CD4-positive, alpha-beta T cell (primary cell): ENCODE measurements around the gene SNTB2. TPM values are rescaled to one million over a fixed set of nuclear protein-coding genes. Genes with fewer than 3 reads are reported as not detected.

Experiments used
- ATAC-seq: fragments of 200-7000 bp; cut with Tn5 transposase; one replicate; pipeline ENCODE4 v1.10.0; 2022; ENCODE audit warnings: mild to moderate bottlenecking; ENCODE audit not compliant: poor library complexity
- CTCF ChIA-PET: fragments of 350-600 bp; sonication (Branson Sonifier 250); formaldehyde crosslinking; loops from one replicate; lab custom pipeline; 2021; ENCODE audit warnings: antibody characterized with exemption, inconsistent platforms; lab: Charles Lee
- POLR2A ChIA-PET: fragments of 350-600 bp; sonication (Branson Sonifier 250); formaldehyde crosslinking; loops from one replicate; lab custom pipeline; 2021; ENCODE audit warnings: antibody characterized with exemption, inconsistent platforms; lab: Charles Lee
- DNase-seq, 14 experiments: peaks; one replicate each; pipeline ENCODE4 v3.0.0-alpha.2; 2013 to 2020; ENCODE audit warnings: mixed read lengths in 2 of 14
- H3K27ac ChIP-seq, 2 donors: one replicate each; pipeline versions ENCODE4 v1.5.1 to v1.7.0; 2013; ENCODE audit warnings: low read length in 2 of 2, low read depth in 1 of 2, mild to moderate bottlenecking in 1 of 2
- H3K27me3 ChIP-seq, 2 experiments: 1 replicate in 1 of 2; 2 replicates in 1 of 2; pipeline versions ENCODE4 v1.6.1 to v1.7.0; 2013; ENCODE audit warnings: low read length in 2 of 2, control low read depth in 1 of 2, mild to moderate bottlenecking in 1 of 2, moderate library complexity in 1 of 2; ENCODE audit not compliant: insufficient read depth in 2 of 2, control insufficient read depth in 1 of 2
- H3K36me3 ChIP-seq: one replicate; pipeline ENCODE4 v1.6.1; 2013; ENCODE audit warnings: low read length, control low read depth; ENCODE audit not compliant: insufficient read depth
- H3K4me1 ChIP-seq: one replicate; pipeline ENCODE4 v1.6.1; 2013; ENCODE audit warnings: low read length, control low read depth; ENCODE audit not compliant: insufficient read depth
- H3K4me3 ChIP-seq: one replicate; pipeline ENCODE4 v1.5.1; 2013; ENCODE audit warnings: mild to moderate bottlenecking, low read length, moderate library complexity
- H3K9me3 ChIP-seq, 2 experiments: 1 replicate in 1 of 2; 2 replicates in 1 of 2; pipeline versions ENCODE4 v1.6.1 to v1.7.0; 2013; ENCODE audit warnings: low read length in 2 of 2, mild to moderate bottlenecking in 2 of 2, control low read depth in 1 of 2, moderate library complexity in 1 of 2; ENCODE audit not compliant: control insufficient read depth in 1 of 2, insufficient read depth in 1 of 2
- H3K27ac Mint-ChIP-seq: one replicate; pipeline ENCODE4 v1.8.0; 2020; ENCODE audit warnings: mixed read lengths
- H3K27me3 Mint-ChIP-seq: one replicate; pipeline ENCODE4 v1.8.0; 2021; ENCODE audit warnings: mixed read lengths
- H3K36me3 Mint-ChIP-seq: one replicate; pipeline ENCODE4 v1.8.0; 2021; ENCODE audit warnings: low read depth, mixed read lengths
- H3K4me1 Mint-ChIP-seq: one replicate; pipeline ENCODE4 v1.8.0; 2021; ENCODE audit warnings: low read depth, mixed read lengths
- H3K4me3 Mint-ChIP-seq: one replicate; pipeline ENCODE4 v1.8.0; 2020; ENCODE audit warnings: mild to moderate bottlenecking, mixed read lengths
- H3K9me3 Mint-ChIP-seq: one replicate; pipeline ENCODE4 v1.8.0; 2020; ENCODE audit warnings: mixed read lengths
- intact Hi-C, 2 experiments: fragments of 100-400 bp; cut with DNase I in 1 of 2; cut with micrococcal nuclease in 1 of 2; formaldehyde crosslinking; loops; one replicate each; pipeline versions ENCODE4 v1.15.1 to v1.9.0; 2023 to 2025; cut with DNase I, micrococcal nuclease
- total RNA-seq, 174 experiments: library from RNA in 2 of 174; stranded (reverse) in 2 of 174; gene quantifications; one replicate each; pipeline ENCODE4 v1.2.3 and lab custom pipeline; 2021 to 2026
- TF ChIP-seq, protein P1 (sequence below): fragments of 200-600 bp; IDR thresholded peaks from one replicate; pipeline ENCODE4 v1.8.0; 2022; ENCODE audit warnings: antibody characterized with exemption, mild to moderate bottlenecking

Gene SNTB2
- total RNA-seq, 2 experiments from 2014 or later = 10.1 to 11.4 TPM

- ChIA-PET CTCF (interaction anchor here (0.7 kb wide), 1 partner anchor 1508 kb away, joined by 4 read pairs; no protein-coding TSS in a partner anchor), POLR2A (no interaction called here)
- ATAC-seq = no peak
- H3K27me3 Mint-ChIP-seq = no peaks in the 10 kb centered on the region
- H3K27ac Mint-ChIP-seq = no peak overlapping the region
- intact Hi-C loops = loop anchor here in 1 of 2 experiments (5.0 kb wide), 2 partner anchors 467 to 862 kb away; partner anchors contain the start of genes SMPD3 and TANGO6
- peak in 1 of 14 experiments; percentile 22 for DNase-seq
- H3K9me3 Mint-ChIP-seq = no peaks in the 10 kb centered on the region
- H3K36me3 ChIP-seq = peaks cover 8% of the 10 kb centered on the region
- H3K9me3 ChIP-seq = no peaks in the 10 kb centered on the region
- no peak overlapping the region for H3K27ac ChIP-seq
- H3K4me3 ChIP-seq = no peak overlapping the region
- peak overlapping the region; percentile 59 for H3K4me3 Mint-ChIP-seq
- H3K27me3 ChIP-seq = no peaks in the 10 kb centered on the region
- TF ChIP-seq, protein P1, sequence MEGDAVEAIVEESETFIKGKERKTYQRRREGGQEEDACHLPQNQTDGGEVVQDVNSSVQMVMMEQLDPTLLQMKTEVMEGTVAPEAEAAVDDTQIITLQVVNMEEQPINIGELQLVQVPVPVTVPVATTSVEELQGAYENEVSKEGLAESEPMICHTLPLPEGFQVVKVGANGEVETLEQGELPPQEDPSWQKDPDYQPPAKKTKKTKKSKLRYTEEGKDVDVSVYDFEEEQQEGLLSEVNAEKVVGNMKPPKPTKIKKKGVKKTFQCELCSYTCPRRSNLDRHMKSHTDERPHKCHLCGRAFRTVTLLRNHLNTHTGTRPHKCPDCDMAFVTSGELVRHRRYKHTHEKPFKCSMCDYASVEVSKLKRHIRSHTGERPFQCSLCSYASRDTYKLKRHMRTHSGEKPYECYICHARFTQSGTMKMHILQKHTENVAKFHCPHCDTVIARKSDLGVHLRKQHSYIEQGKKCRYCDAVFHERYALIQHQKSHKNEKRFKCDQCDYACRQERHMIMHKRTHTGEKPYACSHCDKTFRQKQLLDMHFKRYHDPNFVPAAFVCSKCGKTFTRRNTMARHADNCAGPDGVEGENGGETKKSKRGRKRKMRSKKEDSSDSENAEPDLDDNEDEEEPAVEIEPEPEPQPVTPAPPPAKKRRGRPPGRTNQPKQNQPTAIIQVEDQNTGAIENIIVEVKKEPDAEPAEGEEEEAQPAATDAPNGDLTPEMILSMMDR = no peak
- peaks cover 33% of the 10 kb centered on the region for H3K4me1 ChIP-seq
- H3K36me3 Mint-ChIP-seq = peaks cover 20% of the 10 kb centered on the region
- H3K4me1 Mint-ChIP-seq = peaks cover 29% of the 10 kb centered on the region
Measured at GRCh38 chr16:69309316-69309715, 122.4 kb downstream of the SNTB2 start.

GRCh38 chr16:69310653-69311532 is 123.9 kb downstream of the SNTB2 start, which contains the start of gene VPS4A:
Gene VPS4A, plus strand, starts transcription at chr16:69311350. Its CDS starts 162 bp downstream, at chr16:69311512.
- Histone ChIP-seq H3K27me3 (no peaks in the 10 kb centered on the region), H3K4me3 (peak within 1 kb of the TSS; percentile 64), H3K27ac (peak within 1 kb of the TSS; percentile 66 to 75), H3K4me1 (peaks cover 38% of the 10 kb centered on the region), H3K36me3 (peaks cover 22% of the 10 kb centered on the region), H3K9me3 (no peaks in the 10 kb centered on the region)
- H3K4me1 Mint-ChIP-seq = peaks cover 34% of the 10 kb centered on the region
- DNase-seq (peak; percentile 96 to 99 (median 97)), ATAC-seq (peak; percentile 97)
- peak within 1 kb of the TSS; percentile 99 for H3K4me3 Mint-ChIP-seq
- no peaks in the 10 kb centered on the region for H3K27me3 Mint-ChIP-seq
- H3K27ac Mint-ChIP-seq = peak within 1 kb of the TSS; percentile 92
- ChIA-PET POLR2A (interaction anchor here (1.0 to 1.7 kb wide), 4 partner anchors 19 to 122 kb away, joined by 3 to 6 read pairs (median 4); partner anchors contain the start of genes COG8, NIP7 and PDF), CTCF (interaction anchor here (1.4 kb wide), 1 partner anchor 26 kb away, joined by 4 read pairs; no protein-coding TSS in a partner anchor)
- intact Hi-C loops = loop anchor here (1.0 to 5.0 kb wide), 6 partner anchors 19 to 452 kb away; partner anchors contain the start of genes COG8 (in 2 of the 2), NIP7 (in 2 of the 2), PDF (in 1 of the 2) and WWP2 (in 1 of the 2)
- no peaks in the 10 kb centered on the region for H3K9me3 Mint-ChIP-seq
- peaks cover 28% of the 10 kb centered on the region for H3K36me3 Mint-ChIP-seq
- TF ChIP-seq, protein P1 = peak; percentile 70
